Left ventricle myocardium inferior (tissue), 1 donor: Measurements from ENCODE around the gene KAZN. TPM values are rescaled to one million over a fixed set of nuclear protein-coding genes. Genes with fewer than 3 reads are reported as not detected.
A peak's percentile ranks its signal among the peaks of the same experiment; 100 is the strongest.

Experiments
- DNase-seq: peaks from one replicate; pipeline ENCODE4 v3.0.0-alpha.2; 2020
- H3K27ac ChIP-seq: fragments of 200-600 bp; replicated peaks from 2 replicates; pipeline ENCODE4 v1.8.0; 2021
- H3K27me3 ChIP-seq: fragments of 200-600 bp; 2 replicates; pipeline ENCODE4 v1.8.0; 2021; ENCODE audit warnings: low read depth
- H3K36me3 ChIP-seq: fragments of 200-600 bp; 2 replicates; pipeline ENCODE4 v1.8.0; 2021
- H3K4me1 ChIP-seq: fragments of 200-600 bp; 2 replicates; pipeline ENCODE4 v1.8.0; 2021
- H3K4me3 ChIP-seq: fragments of 200-600 bp; 2 replicates; pipeline ENCODE4 v1.8.0; 2021; ENCODE audit warnings: mild to moderate bottlenecking, moderate library complexity
- H3K9me3 ChIP-seq: fragments of 200-600 bp; replicated peaks from 2 replicates; pipeline ENCODE4 v1.8.0; 2021
- CTCF ChIP-seq: fragments of 200-600 bp; IDR thresholded peaks from 2 replicates; pipeline ENCODE4 v1.8.0; 2021; ENCODE audit warnings: antibody characterized with exemption, mild to moderate bottlenecking, borderline replicate concordance
- intact Hi-C: fragments of 100-400 bp; cut with micrococcal nuclease; formaldehyde crosslinking; loops from one replicate; pipeline ENCODE4 v1.11.0; 2022
- total RNA-seq: library from RNA; stranded (reverse); fragmentation: NEBNext Ultra II Directional; extraction: Animal tissue kit (Norgen Biotek cat#: 25700); gene quantifications from one replicate; pipeline ENCODE4 v1.2.1, GENCODE V29; 2021
- donor health status: DM: no; HTN: yes; CAD: no; lungs with severe emphysema.

Gene KAZN
- total RNA-seq, 1 donor from 2014 or later = 2.2 TPM

GRCh38 chr1:15057834-15058233 lies 459.3 kb downstream of the KAZN start:
- DNase-seq = no peak
- Histone ChIP-seq H3K27me3 (no peaks in the 10 kb centered on the region), H3K27ac (no peak overlapping the region), H3K4me3 (no peak overlapping the region), H3K36me3 (peaks cover 34% of the 10 kb centered on the region), H3K9me3 (peaks cover 12% of the 10 kb centered on the region), H3K4me1 (no peaks in the 10 kb centered on the region)
- intact Hi-C loops = no loop called here
- no peak for TF ChIP-seq CTCF

- intact Hi-C loops = no loop called here
- no peak for DNase-seq
- H3K4me3 ChIP-seq = no peak overlapping the region
- no peaks in the 10 kb centered on the region for H3K27me3 ChIP-seq
- H3K36me3 ChIP-seq = peaks cover 35% of the 10 kb centered on the region
- H3K9me3 ChIP-seq = peaks cover 12% of the 10 kb centered on the region
- no peak for TF ChIP-seq CTCF
- H3K4me1 ChIP-seq = no peaks in the 10 kb centered on the region
- H3K27ac ChIP-seq = no peak overlapping the region
These were observed 459.8 kb downstream of the KAZN start for GRCh38 chr1:15058261-15058660.

- Histone ChIP-seq H3K27me3 (no peaks in the 10 kb centered on the region), H3K36me3 (peaks cover 35% of the 10 kb centered on the region), H3K4me1 (no peaks in the 10 kb centered on the region), H3K27ac (no peak overlapping the region), H3K4me3 (no peak overlapping the region), H3K9me3 (peaks cover 12% of the 10 kb centered on the region)
- intact Hi-C loops = no loop called here
- TF ChIP-seq CTCF = no peak
- DNase-seq = no peak
These were observed 461.6 kb downstream of the KAZN start for GRCh38 chr1:15060104-15060503.

- peaks cover 31% of the 10 kb centered on the region for H3K36me3 ChIP-seq
- no peaks in the 10 kb centered on the region for H3K4me1 ChIP-seq
- no peak overlapping the region for H3K27ac ChIP-seq
- DNase-seq = no peak
- peak; percentile 30 for TF ChIP-seq CTCF
- intact Hi-C loops = no loop called here
- H3K9me3 ChIP-seq = peaks cover 12% of the 10 kb centered on the region
- H3K4me3 ChIP-seq = no peak overlapping the region
- H3K27me3 ChIP-seq = no peaks in the 10 kb centered on the region
These were observed 464.1 kb downstream of the KAZN start for GRCh38 chr1:15062479-15063099.

- TF ChIP-seq CTCF = no peak
- DNase-seq = no peak
- intact Hi-C loops = no loop called here
- Histone ChIP-seq H3K27ac (no peak overlapping the region), H3K27me3 (no peaks in the 10 kb centered on the region), H3K36me3 (peaks cover 30% of the 10 kb centered on the region), H3K9me3 (peaks cover 12% of the 10 kb centered on the region), H3K4me3 (no peak overlapping the region), H3K4me1 (no peaks in the 10 kb centered on the region)
These were observed 464.9 kb downstream of the KAZN start for GRCh38 chr1:15063346-15063745.
